Keratinocyte (primary cell): ENCODE measurements around the gene AMIGO1. TPM values are rescaled to one million over a fixed set of nuclear protein-coding genes. Genes with fewer than 3 reads are reported as not detected.

Source experiments
- DNase-seq: peaks from one replicate; pipeline ENCODE4 v3.0.0-alpha.2; 2011; ENCODE audit warnings: low read depth, missing footprints, low spot score
- FAIRE-seq: peaks from 2 replicates; lab custom pipeline; 2011; peaks lifted over from hg19 to GRCh38; lab: Jason Lieb, UNC
- H2AFZ ChIP-seq: 2 replicates; pipeline ENCODE4 v1.6.0; 2012; ENCODE audit warnings: low read length, control low read depth, inconsistent platforms; ENCODE audit not compliant: control insufficient read depth
- H3K27ac ChIP-seq: 2 replicates; pipeline ENCODE4 v1.5.1; 2011; ENCODE audit warnings: low read length; ENCODE audit not compliant: control insufficient read depth, insufficient read depth
- H3K27me3 ChIP-seq: 3 replicates; pipeline ENCODE4 v1.6.0; 2011; ENCODE audit warnings: low read length; ENCODE audit not compliant: control insufficient read depth, insufficient read depth; ENCODE audit errors: extremely low read depth
- H3K36me3 ChIP-seq, 2 experiments: 2 replicates in 1 of 2; 3 replicates in 1 of 2; pipeline ENCODE4 v1.5.1; 2011; ENCODE audit warnings: low read length in 2 of 2, mild to moderate bottlenecking in 1 of 2; ENCODE audit not compliant: control insufficient read depth in 2 of 2, insufficient read depth in 2 of 2; ENCODE audit errors: extremely low read depth in 1 of 2
- H3K4me1 ChIP-seq: 3 replicates; pipeline ENCODE4 v1.5.1; 2011; ENCODE audit warnings: low read length; ENCODE audit not compliant: control insufficient read depth, insufficient read depth; ENCODE audit errors: extremely low read depth
- H3K4me2 ChIP-seq: 3 replicates; pipeline ENCODE4 v1.6.0; 2011; ENCODE audit warnings: low read depth, low read length; ENCODE audit not compliant: control insufficient read depth, insufficient read depth; ENCODE audit errors: extremely low read depth
- H3K4me3 ChIP-seq, 3 experiments: fragments of 200-600 bp in 1 of 3; sonication (generic) in 1 of 3; 2 replicates in 2 of 3; 3 replicates in 1 of 3; pipeline ENCODE4 v1.5.1; 2011 to 2016; ENCODE audit warnings: low read length in 3 of 3, mild to moderate bottlenecking in 3 of 3, control low read depth in 2 of 3, inconsistent platforms in 1 of 3, low read depth in 1 of 3, mixed read lengths in 1 of 3, mixed run types in 1 of 3, moderate library complexity in 1 of 3; ENCODE audit not compliant: control insufficient read depth in 2 of 3, insufficient read depth in 2 of 3; ENCODE audit errors: extremely low read depth in 1 of 3
- H3K79me2 ChIP-seq: 2 replicates; pipeline ENCODE4 v1.6.0; 2012; ENCODE audit warnings: low read length; ENCODE audit not compliant: control insufficient read depth, insufficient read depth
- H3K9ac ChIP-seq: 3 replicates; pipeline ENCODE4 v1.6.0; 2011; ENCODE audit warnings: low read length; ENCODE audit not compliant: control insufficient read depth, insufficient read depth; ENCODE audit errors: extremely low read depth
- H3K9me1 ChIP-seq: 3 replicates; pipeline ENCODE4 v1.6.0; 2011; ENCODE audit warnings: low read length; ENCODE audit not compliant: control insufficient read depth, insufficient read depth; ENCODE audit errors: extremely low read depth
- H3K9me3 ChIP-seq: 2 replicates; pipeline ENCODE4 v1.5.1; 2012; ENCODE audit warnings: low read depth, low read length; ENCODE audit not compliant: control insufficient read depth
- H4K20me1 ChIP-seq: 3 replicates; pipeline ENCODE4 v1.6.0; 2011; ENCODE audit warnings: low read length; ENCODE audit not compliant: control insufficient read depth, insufficient read depth; ENCODE audit errors: extremely low read depth
- EZH2 ChIP-seq: IDR thresholded peaks from one replicate; pipeline ENCODE4 v1.6.1; 2012; ENCODE audit warnings: inconsistent platforms, mild to moderate bottlenecking, low read length, moderate library complexity
- dilution Hi-C: fragments of 300-500 bp; cut with MboI; formaldehyde crosslinking; loops from one replicate; pipeline ENCODE4 v1.7.0; 2020; ENCODE audit warnings: low sequenced_read_pairs; ENCODE audit not compliant: extremely low pct_ligation_motif_present
- polyA plus RNA-seq, 5 experiments: library from polyadenylated mRNA; depleted of rRNA in 3 of 5; stranded (reverse) in 3 of 5; stranded (forward) in 1 of 5; unstranded in 1 of 5; fragments of >200 nt; gene quantifications; 1 replicate in 1 of 5; 2 replicates in 3 of 5; 3 replicates in 1 of 5; pipeline versions ENCODE4 v1.2.1 to v1.2.3, GENCODE V29; 2011 to 2012; ENCODE audit warnings: missing spikeins in 2 of 5, low read depth in 1 of 5, low replicate concordance in 1 of 5
- TF ChIP-seq, protein P1 (sequence below), 3 experiments: IDR thresholded peaks in 1 of 3; conservative IDR thresholded peaks in 1 of 3; optimal IDR thresholded peaks in 1 of 3; 2 replicates in 2 of 3; 3 replicates in 1 of 3; pipeline versions ENCODE3 to v1.5.1; 2011; ENCODE audit warnings: low read length in 3 of 3, mild to moderate bottlenecking in 3 of 3, moderate library complexity in 2 of 3, control low read depth in 1 of 3, inconsistent platforms in 1 of 3; ENCODE audit not compliant: insufficient read depth in 2 of 3; ENCODE audit errors: extremely low read depth in 1 of 3

AMIGO1 gene
- polyA plus RNA-seq, 1 donor (not counting 4 experiments of a cell fraction or from before 2014, with no cell fraction given) = 0.26 TPM

DNA sequence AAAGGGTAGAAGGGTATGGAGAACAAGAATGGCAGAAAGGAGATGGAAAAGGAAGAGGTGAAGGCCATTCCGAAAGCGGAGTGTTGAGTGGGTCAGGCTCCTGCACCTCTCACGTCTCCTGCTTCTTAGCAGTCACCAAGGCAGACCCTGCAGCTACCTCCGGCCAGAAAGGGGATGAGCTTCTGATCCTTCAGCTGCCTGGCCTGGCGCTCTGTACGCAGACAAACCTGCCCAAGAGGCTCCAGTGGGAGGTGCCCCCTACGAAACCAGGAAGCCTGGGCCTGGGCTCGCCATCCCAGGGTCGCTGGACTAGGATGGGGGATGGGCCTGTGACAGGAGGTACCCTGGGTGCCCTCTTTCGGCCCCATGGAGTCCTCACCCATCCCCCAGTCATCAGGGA, 33.1 kb upstream of the AMIGO1 start:
- Histone ChIP-seq H3K9me3 (no peaks in the 10 kb centered on the region), H3K4me1 (peaks cover 9% of the 10 kb centered on the region), H3K27me3 (no peaks in the 10 kb centered on the region), H3K36me3 (no peaks in the 10 kb centered on the region), H3K27ac (no peak overlapping the region), H3K4me2 (no peak overlapping the region), H3K9ac (no peak overlapping the region), H3K4me3 (no peak overlapping the region), H3K9me1 (no peaks in the 10 kb centered on the region), H2AFZ (no peak overlapping the region), H3K79me2 (peaks cover 9% of the 10 kb centered on the region), H4K20me1 (no peaks in the 10 kb centered on the region)
- DNase-seq (no peak), FAIRE-seq (no peak)
- TF ChIP-seq, protein P1, sequence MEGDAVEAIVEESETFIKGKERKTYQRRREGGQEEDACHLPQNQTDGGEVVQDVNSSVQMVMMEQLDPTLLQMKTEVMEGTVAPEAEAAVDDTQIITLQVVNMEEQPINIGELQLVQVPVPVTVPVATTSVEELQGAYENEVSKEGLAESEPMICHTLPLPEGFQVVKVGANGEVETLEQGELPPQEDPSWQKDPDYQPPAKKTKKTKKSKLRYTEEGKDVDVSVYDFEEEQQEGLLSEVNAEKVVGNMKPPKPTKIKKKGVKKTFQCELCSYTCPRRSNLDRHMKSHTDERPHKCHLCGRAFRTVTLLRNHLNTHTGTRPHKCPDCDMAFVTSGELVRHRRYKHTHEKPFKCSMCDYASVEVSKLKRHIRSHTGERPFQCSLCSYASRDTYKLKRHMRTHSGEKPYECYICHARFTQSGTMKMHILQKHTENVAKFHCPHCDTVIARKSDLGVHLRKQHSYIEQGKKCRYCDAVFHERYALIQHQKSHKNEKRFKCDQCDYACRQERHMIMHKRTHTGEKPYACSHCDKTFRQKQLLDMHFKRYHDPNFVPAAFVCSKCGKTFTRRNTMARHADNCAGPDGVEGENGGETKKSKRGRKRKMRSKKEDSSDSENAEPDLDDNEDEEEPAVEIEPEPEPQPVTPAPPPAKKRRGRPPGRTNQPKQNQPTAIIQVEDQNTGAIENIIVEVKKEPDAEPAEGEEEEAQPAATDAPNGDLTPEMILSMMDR (optimal IDR thresholded peaks at IDR 0.05 in 1 of 3, IDR thresholded peaks at IDR 0.05 in 1 of 3, conservative IDR thresholded peaks at IDR 0.05 in 1 of 3; ENCODE audit: extremely low read depth in 1 of 3, insufficient read depth in 2 of 3, low read length in 3 of 3) = no peak
- TF ChIP-seq EZH2 = no peak
- dilution Hi-C loops = no loop called here

DNA sequence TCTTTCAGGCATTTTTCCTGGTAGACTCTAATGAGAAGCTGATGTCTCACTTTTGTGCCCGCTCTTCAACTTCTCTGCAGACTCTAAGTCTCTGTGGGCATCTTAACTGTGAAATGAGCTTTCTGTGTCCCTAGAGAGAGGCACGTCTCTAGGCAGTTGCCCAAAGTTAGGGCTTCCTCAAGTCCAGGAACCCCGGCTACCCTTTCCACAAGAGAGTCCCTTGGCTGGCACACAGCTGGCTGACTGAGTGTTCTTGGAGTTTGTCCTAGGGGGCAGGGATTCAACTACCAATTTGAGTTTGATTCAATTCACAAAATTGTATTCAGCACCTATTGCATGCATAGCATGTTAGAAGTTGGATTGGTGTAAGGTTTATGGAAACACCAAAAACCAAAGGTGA, 31.6 kb upstream of the AMIGO1 start:
- Histone ChIP-seq H3K4me3 (no peak overlapping the region), H3K9ac (no peak overlapping the region), H3K27me3 (no peaks in the 10 kb centered on the region), H3K27ac (no peak overlapping the region), H3K9me3 (no peaks in the 10 kb centered on the region), H3K4me2 (no peak overlapping the region), H4K20me1 (no peaks in the 10 kb centered on the region), H3K36me3 (no peaks in the 10 kb centered on the region), H3K4me1 (no peaks in the 10 kb centered on the region), H3K9me1 (no peaks in the 10 kb centered on the region), H2AFZ (no peak overlapping the region), H3K79me2 (no peaks in the 10 kb centered on the region)
- FAIRE-seq (no peak), DNase-seq (no peak)
- dilution Hi-C loops = no loop called here
- TF ChIP-seq, protein P1 (optimal IDR thresholded peaks at IDR 0.05 in 1 of 3, IDR thresholded peaks at IDR 0.05 in 1 of 3, conservative IDR thresholded peaks at IDR 0.05 in 1 of 3; ENCODE audit: extremely low read depth in 1 of 3, insufficient read depth in 2 of 3, low read length in 3 of 3) = no peak
- no peak for TF ChIP-seq EZH2
